ENCODE measurements around the gene KLRG1. TPM values are rescaled to one million over a fixed set of nuclear protein-coding genes. Genes with fewer than 3 reads are reported as not detected.

Gene KLRG1
- total and polyA plus RNA-seq, 2 experiments from 2014 or later, result 0.37 to 1.8 TPM

DNA sequence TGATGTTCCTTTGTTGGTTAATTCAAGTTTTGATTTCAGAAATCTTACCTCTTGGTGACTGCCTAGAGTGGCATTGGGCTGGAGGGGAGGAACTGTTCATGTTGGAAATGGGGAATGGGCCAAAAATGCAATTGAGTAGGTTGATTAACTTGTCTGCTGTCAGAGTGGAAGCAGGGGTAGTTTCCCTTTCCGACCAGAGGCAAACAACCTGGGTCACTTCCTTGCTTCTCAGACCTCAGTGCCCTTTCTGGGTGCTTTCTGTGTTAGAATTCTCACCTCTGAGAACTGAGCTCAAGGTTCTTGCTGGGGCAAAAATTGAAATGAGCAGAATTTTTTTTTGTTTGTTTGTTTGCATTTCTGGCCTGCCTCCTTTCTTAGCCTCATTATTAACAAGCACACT is 37.6 kb upstream of the KLRG1 start:
- whole genome bisulfite sequencing (ENCODE audit: low lambda C conversion rate, missing lambda C conversion rate), result 96% methylated on average over 1 of the region's 1 CpG
- no peak for DNase-seq (ENCODE audit: low spot score)
- Histone ChIP-seq H3K27ac (no peak overlapping the region), H2AFZ (no peak overlapping the region), H3K79me2 (peaks cover 33% of the 10 kb centered on the region), H3K9me3 (ENCODE audit: low read depth) (no peaks in the 10 kb centered on the region), H3K4me1 (ENCODE audit: insufficient read depth) (peaks cover 12% of the 10 kb centered on the region), H3K9me2 (replicated peaks; ENCODE audit: insufficient read depth) (no peaks in the 10 kb centered on the region), H4K20me1 (ENCODE audit: insufficient read depth, poor library complexity, severe bottlenecking) (peaks cover 8% of the 10 kb centered on the region), H3K36me3 (replicated peaks; ENCODE audit: insufficient read depth, low read depth) (no peaks in the 10 kb centered on the region), H3K4me2 (no peak overlapping the region), H3K27me3 (no peaks in the 10 kb centered on the region), H3K4me3 (no peak overlapping the region)
- TF ChIP-seq, protein P1, sequence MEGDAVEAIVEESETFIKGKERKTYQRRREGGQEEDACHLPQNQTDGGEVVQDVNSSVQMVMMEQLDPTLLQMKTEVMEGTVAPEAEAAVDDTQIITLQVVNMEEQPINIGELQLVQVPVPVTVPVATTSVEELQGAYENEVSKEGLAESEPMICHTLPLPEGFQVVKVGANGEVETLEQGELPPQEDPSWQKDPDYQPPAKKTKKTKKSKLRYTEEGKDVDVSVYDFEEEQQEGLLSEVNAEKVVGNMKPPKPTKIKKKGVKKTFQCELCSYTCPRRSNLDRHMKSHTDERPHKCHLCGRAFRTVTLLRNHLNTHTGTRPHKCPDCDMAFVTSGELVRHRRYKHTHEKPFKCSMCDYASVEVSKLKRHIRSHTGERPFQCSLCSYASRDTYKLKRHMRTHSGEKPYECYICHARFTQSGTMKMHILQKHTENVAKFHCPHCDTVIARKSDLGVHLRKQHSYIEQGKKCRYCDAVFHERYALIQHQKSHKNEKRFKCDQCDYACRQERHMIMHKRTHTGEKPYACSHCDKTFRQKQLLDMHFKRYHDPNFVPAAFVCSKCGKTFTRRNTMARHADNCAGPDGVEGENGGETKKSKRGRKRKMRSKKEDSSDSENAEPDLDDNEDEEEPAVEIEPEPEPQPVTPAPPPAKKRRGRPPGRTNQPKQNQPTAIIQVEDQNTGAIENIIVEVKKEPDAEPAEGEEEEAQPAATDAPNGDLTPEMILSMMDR (IDR thresholded peaks at IDR 0.05; ENCODE audit: poor library complexity), result no peak
- no peak for TF ChIP-seq EZH2phosphoT487 (IDR thresholded peaks at IDR 0.05; ENCODE audit: low read depth, severe bottlenecking, unreplicated experiment)
- TF ChIP-seq EZH2 (IDR thresholded peaks at IDR 0.05; ENCODE audit: borderline replicate concordance), result no peak

DNA sequence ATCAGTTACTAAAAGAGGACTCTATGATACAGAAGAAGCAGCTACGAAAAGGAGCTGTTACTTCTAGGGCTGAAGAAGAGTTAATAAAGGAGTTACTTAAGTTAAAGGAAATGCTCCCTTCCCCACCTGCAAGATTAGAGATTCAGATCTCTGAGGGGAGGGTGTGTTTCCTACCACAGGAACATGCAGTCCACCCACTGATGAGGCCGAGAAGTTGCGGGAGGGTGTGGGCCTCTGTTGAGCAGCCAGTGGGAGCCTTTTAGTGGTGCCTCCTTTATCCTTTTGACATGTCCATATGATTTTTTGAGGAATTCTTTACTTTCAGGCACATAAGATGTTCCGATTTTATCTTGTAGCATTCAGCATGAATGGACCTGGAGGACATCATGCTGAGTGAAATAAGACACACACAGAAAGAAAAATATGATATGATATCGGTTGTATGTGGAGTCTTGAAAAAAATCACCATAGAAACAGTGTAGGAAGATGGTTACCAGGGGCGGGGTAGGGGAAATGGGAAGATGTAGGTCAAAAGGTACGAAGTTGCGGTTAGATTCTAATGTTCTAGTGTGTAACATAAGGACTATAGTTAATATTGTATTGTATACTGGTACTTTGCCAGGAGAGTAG is 35.5 kb upstream of the KLRG1 start:
- Histone ChIP-seq H2AFZ (no peak overlapping the region), H3K27ac (no peak overlapping the region), H3K79me2 (peaks cover 11% of the 10 kb centered on the region), H3K27me3 (no peaks in the 10 kb centered on the region), H3K9me2 (replicated peaks; ENCODE audit: insufficient read depth) (no peaks in the 10 kb centered on the region), H4K20me1 (ENCODE audit: insufficient read depth, poor library complexity, severe bottlenecking) (no peaks in the 10 kb centered on the region), H3K4me1 (ENCODE audit: insufficient read depth) (no peaks in the 10 kb centered on the region), H3K4me3 (no peak overlapping the region), H3K4me2 (no peak overlapping the region), H3K36me3 (replicated peaks; ENCODE audit: insufficient read depth, low read depth) (no peaks in the 10 kb centered on the region), H3K9me3 (ENCODE audit: low read depth) (no peaks in the 10 kb centered on the region)
- 91% methylated on average over 8 of the region's 8 CpGs for WGBS (ENCODE audit: low lambda C conversion rate, missing lambda C conversion rate)
- DNase-seq (ENCODE audit: low spot score), result no peak
- TF ChIP-seq EZH2 (IDR thresholded peaks at IDR 0.05; ENCODE audit: borderline replicate concordance), result no peak
- TF ChIP-seq EZH2phosphoT487 (IDR thresholded peaks at IDR 0.05; ENCODE audit: low read depth, severe bottlenecking, unreplicated experiment), result no peak
- TF ChIP-seq, protein P1 (IDR thresholded peaks at IDR 0.05; ENCODE audit: poor library complexity), result no peak

DNA sequence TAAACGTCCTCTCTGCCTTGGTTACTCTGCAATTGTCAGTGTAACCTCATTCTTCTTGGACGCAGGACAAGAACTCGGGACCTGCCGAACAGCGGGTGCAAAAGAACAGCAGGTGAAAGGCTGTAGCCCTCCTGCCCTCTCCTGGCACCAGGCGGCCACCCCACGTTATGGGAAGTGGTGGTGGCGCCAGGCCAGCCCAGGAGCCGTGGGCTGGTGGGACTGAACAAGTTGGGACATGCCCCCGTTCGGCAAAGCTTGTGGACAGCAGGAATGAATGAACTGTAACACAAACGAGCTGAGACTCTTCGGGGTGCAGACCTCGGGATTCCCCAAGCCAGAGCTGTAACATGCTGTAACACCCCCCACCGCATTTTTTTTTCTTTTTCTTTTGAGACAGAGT is 33.3 kb upstream of the KLRG1 start:
- no peak for DNase-seq (ENCODE audit: low spot score)
- Histone ChIP-seq H3K27ac (no peak overlapping the region), H3K4me3 (no peak overlapping the region), H3K4me1 (ENCODE audit: insufficient read depth) (no peaks in the 10 kb centered on the region), H3K36me3 (replicated peaks; ENCODE audit: insufficient read depth, low read depth) (no peaks in the 10 kb centered on the region), H3K4me2 (no peak overlapping the region), H3K79me2 (peaks cover 9% of the 10 kb centered on the region), H3K9me2 (replicated peaks; ENCODE audit: insufficient read depth) (no peaks in the 10 kb centered on the region), H2AFZ (no peak overlapping the region), H3K27me3 (no peaks in the 10 kb centered on the region), H4K20me1 (ENCODE audit: insufficient read depth, poor library complexity, severe bottlenecking) (no peaks in the 10 kb centered on the region), H3K9me3 (ENCODE audit: low read depth) (no peaks in the 10 kb centered on the region)
- TF ChIP-seq, protein P1 (IDR thresholded peaks at IDR 0.05; ENCODE audit: poor library complexity), result no peak
- TF ChIP-seq EZH2 (IDR thresholded peaks at IDR 0.05; ENCODE audit: borderline replicate concordance) (no peak), EZH2phosphoT487 (IDR thresholded peaks at IDR 0.05; ENCODE audit: low read depth, severe bottlenecking, unreplicated experiment) (no peak)
- 91% methylated on average over 15 of the region's 15 CpGs for WGBS (ENCODE audit: low lambda C conversion rate, missing lambda C conversion rate)

Measured in hepatocyte (in vitro differentiated cells).